Mesothelial cell of epicardium (in vitro differentiated cells): ENCODE measurements around the gene SOCS4. TPM values are rescaled to one million over a fixed set of nuclear protein-coding genes. Genes with fewer than 3 reads are reported as not detected.
"Not testable (repeated sequence)": the region's sequence is repeated elsewhere in the genome, so short reads cannot be mapped to it uniquely, and the experiment has no call there.

ENCODE experiments used
- DNase-seq, 2 experiments: peaks; one replicate each; pipeline ENCODE4 v3.0.0; 2021; ENCODE audit warnings: low spot score in 2 of 2; ENCODE audit not compliant: unreplicated experiment in 2 of 2
- H3K27ac Mint-ChIP-seq: 2 replicates; pipeline ENCODE4 v1.8.0; 2021; ENCODE audit warnings: mixed read lengths
- H3K27me3 Mint-ChIP-seq: 2 replicates; pipeline ENCODE4 v1.8.0; 2021; ENCODE audit warnings: low read depth, mixed read lengths
- H3K36me3 Mint-ChIP-seq: 2 replicates; pipeline ENCODE4 v1.8.0; 2021; ENCODE audit warnings: mixed read lengths
- H3K4me1 Mint-ChIP-seq: 2 replicates; pipeline ENCODE4 v1.8.0; 2021; ENCODE audit warnings: mixed read lengths
- H3K4me3 Mint-ChIP-seq: 2 replicates; pipeline ENCODE4 v1.8.0; 2021; ENCODE audit warnings: mild to moderate bottlenecking, moderate library complexity, mixed read lengths
- H3K9me3 Mint-ChIP-seq: 2 replicates; pipeline ENCODE4 v1.8.0; 2021; ENCODE audit warnings: mixed read lengths
- total RNA-seq: library from RNA; stranded (reverse); gene quantifications from 3 replicates; pipeline ENCODE4 v1.2.1, GENCODE V29; 2021
- TF ChIP-seq, protein P1 (sequence below): fragments of 200-600 bp; sonication (generic); IDR thresholded peaks from one replicate; pipeline ENCODE4 v1.5.0; 2021; ENCODE audit warnings: antibody characterized with exemption; ENCODE audit not compliant: unreplicated experiment

SOCS4 gene
- total RNA-seq, 1 donor from 2014 or later = 21.6 TPM

DNA sequence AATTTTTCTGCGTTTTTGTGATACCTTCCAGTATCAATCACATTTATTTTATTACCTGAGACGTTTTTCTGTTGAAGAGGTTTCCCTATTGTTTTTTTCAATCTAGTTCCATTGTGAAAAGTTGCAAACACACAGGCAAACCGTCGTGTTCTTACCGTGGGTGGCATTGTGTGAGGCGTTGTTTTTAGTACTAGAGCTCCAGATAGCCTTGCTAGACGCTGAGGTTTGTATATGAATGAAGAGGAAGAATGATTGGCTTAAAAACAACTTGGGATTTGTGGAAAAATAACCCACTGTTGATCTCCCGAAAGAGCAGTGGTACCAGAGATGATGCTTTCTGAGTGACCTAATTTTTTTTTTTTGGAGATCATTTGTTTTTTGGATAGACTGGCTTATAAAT lies 1.0 kb downstream of the SOCS4 start:
- DNase-seq = no peak
- Mint-ChIP-seq H3K4me3 (peak overlapping the region; percentile 91), H3K4me1 (peaks cover 42% of the 10 kb centered on the region)

DNA sequence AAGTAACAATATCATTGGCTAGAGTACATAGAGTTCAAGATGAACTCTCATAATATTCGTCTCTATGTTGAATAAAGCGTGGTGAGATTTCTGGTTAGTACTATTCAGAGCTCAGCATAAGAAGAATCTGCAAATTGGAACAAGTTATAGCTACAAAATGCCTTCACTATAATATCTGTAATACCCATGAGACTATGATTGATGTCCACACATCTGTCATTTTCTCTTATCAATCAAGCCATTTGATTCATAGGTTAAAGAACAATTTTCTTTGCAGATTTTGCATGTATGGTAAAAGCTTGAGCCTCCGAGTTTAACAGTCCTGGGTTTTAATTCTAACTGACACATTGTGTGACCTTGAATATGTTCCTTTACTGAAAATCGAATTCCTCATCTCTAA lies 1.4 kb downstream of the SOCS4 start:
- H3K27ac Mint-ChIP-seq = peak overlapping the region; percentile 39
- peaks cover 42% of the 10 kb centered on the region for H3K4me1 Mint-ChIP-seq

More for the DNA sequence above, 1.0 kb downstream of the SOCS4 start:
- H3K27ac Mint-ChIP-seq = peak overlapping the region; percentile 86
- H3K27me3 Mint-ChIP-seq = no peaks in the 10 kb centered on the region
- TF ChIP-seq, protein P1, sequence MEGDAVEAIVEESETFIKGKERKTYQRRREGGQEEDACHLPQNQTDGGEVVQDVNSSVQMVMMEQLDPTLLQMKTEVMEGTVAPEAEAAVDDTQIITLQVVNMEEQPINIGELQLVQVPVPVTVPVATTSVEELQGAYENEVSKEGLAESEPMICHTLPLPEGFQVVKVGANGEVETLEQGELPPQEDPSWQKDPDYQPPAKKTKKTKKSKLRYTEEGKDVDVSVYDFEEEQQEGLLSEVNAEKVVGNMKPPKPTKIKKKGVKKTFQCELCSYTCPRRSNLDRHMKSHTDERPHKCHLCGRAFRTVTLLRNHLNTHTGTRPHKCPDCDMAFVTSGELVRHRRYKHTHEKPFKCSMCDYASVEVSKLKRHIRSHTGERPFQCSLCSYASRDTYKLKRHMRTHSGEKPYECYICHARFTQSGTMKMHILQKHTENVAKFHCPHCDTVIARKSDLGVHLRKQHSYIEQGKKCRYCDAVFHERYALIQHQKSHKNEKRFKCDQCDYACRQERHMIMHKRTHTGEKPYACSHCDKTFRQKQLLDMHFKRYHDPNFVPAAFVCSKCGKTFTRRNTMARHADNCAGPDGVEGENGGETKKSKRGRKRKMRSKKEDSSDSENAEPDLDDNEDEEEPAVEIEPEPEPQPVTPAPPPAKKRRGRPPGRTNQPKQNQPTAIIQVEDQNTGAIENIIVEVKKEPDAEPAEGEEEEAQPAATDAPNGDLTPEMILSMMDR = no peak
- H3K36me3 Mint-ChIP-seq = no peaks in the 10 kb centered on the region
- no peaks in the 10 kb centered on the region for H3K9me3 Mint-ChIP-seq

DNA sequence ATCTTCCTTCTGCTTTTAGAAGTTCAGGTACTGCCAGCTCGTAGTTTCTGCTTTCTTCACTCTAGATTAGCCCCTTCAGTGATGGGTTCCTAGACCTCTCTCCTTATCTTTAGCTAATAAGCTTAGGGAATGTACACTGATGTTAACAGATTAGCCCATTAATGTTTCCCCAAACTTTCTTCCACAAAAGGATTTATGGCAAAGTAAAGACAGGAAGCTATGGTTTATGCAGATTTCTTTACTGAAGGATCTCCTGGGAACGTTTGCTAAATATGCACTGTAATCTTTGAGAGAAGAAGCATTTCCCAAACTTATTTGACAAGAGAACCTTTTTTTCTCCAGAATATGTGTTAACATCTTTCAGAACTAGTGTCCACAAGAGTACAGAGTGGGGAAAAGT lies 4.2 kb downstream of the SOCS4 start:
- Mint-ChIP-seq H3K9me3 (no peaks in the 10 kb centered on the region), H3K36me3 (peaks cover 9% of the 10 kb centered on the region), H3K27ac (no peak overlapping the region), H3K27me3 (no peaks in the 10 kb centered on the region), H3K4me3 (no peak overlapping the region), H3K4me1 (peaks cover 29% of the 10 kb centered on the region)
- DNase-seq = no peak
- TF ChIP-seq, protein P1 = no peak

More for the DNA sequence above, 1.4 kb downstream of the SOCS4 start:
- TF ChIP-seq, protein P1 = no peak
- Mint-ChIP-seq H3K9me3 (no peaks in the 10 kb centered on the region), H3K36me3 (no peaks in the 10 kb centered on the region), H3K4me3 (peak overlapping the region; percentile 91), H3K27me3 (no peaks in the 10 kb centered on the region)
- DNase-seq = no peak

DNA sequence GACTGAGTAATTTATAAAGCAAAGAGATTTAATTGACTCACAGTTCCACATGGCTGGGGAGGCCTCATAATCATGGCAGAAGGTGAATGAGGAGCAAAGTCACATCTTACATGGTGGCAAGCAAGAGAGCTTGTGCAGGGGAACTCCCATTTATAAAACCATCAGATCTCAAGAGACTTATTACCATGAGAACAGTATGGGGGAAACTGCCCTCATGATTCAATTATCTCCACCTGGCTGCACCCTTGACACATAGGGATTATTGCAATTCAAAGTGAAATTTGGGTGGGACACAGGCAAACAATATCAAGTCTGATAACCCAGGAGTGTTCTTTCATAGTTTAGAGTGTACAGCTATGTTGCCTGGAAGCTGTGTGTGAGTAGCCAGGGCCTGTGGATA lies 11.0 kb downstream of the SOCS4 start:
- not testable (repeated sequence) for H3K27me3 Mint-ChIP-seq, H3K4me1 Mint-ChIP-seq, H3K4me3 Mint-ChIP-seq, DNase-seq, H3K9me3 Mint-ChIP-seq, H3K27ac Mint-ChIP-seq
- H3K36me3 Mint-ChIP-seq = peaks cover 31% of the 10 kb centered on the region

DNA sequence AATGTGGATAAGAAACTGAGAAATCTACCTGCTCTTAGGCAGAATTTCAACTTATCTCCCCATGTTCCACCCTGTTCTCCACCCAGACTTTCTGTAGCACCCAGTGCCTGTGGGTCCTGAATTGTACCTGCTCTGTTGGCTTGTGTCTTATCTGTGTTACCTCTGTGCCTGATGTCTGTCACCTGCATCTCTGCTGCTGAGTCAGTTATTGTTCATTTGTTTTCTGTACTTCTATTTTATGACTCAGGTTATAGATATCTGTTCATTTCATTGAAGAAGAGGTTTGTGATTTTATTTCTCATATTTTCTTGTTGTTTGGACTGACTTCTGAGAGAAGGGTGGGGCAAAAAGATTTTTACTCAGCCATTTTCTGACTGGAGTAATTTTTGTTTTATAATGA lies 11.7 kb downstream of the SOCS4 start:
- Mint-ChIP-seq H3K9me3 (no peaks in the 10 kb centered on the region), H3K27ac (peak overlapping the region; percentile 1), H3K4me3 (no peak overlapping the region), H3K27me3 (no peaks in the 10 kb centered on the region), H3K4me1 (no peaks in the 10 kb centered on the region), H3K36me3 (peaks cover 35% of the 10 kb centered on the region)
- TF ChIP-seq, protein P1 = no peak
- DNase-seq = no peak

DNA sequence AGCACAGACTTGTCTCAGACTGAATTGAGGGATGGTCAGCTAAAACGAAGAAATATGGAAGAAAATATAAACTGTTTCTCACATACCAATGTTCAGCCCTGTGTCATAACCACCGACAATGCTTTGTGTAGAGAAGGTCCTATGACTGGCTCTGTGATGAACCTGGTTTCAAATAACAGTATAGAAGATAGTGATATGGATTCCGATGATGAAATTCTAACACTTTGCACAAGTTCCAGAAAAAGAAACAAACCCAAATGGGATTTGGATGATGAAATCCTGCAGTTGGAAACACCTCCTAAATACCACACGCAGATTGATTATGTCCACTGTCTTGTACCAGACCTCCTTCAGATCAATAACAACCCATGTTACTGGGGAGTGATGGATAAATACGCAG lies 16.5 kb downstream of the SOCS4 start:
- Mint-ChIP-seq H3K4me1 (no peaks in the 10 kb centered on the region), H3K27ac (no peak overlapping the region), H3K27me3 (no peaks in the 10 kb centered on the region), H3K36me3 (peaks cover 14% of the 10 kb centered on the region), H3K4me3 (no peak overlapping the region), H3K9me3 (no peaks in the 10 kb centered on the region)
- DNase-seq = no peak
- TF ChIP-seq, protein P1 = no peak
